ENCODE data around the gene IL13. TPM values are rescaled to one million over a fixed set of nuclear protein-coding genes. Genes with fewer than 3 reads are reported as not detected.
"Not testable (repeated sequence)": the region's sequence is repeated elsewhere in the genome, so short reads cannot be mapped to it uniquely, and the experiment has no call there.

The IL13 gene
- total RNA-seq, 1 donor from 2014 or later, result 0.75 TPM

GRCh38 chr5:132690156-132690555, 32.2 kb downstream of the IL13 start:
- TF ChIP-seq, protein P1, sequence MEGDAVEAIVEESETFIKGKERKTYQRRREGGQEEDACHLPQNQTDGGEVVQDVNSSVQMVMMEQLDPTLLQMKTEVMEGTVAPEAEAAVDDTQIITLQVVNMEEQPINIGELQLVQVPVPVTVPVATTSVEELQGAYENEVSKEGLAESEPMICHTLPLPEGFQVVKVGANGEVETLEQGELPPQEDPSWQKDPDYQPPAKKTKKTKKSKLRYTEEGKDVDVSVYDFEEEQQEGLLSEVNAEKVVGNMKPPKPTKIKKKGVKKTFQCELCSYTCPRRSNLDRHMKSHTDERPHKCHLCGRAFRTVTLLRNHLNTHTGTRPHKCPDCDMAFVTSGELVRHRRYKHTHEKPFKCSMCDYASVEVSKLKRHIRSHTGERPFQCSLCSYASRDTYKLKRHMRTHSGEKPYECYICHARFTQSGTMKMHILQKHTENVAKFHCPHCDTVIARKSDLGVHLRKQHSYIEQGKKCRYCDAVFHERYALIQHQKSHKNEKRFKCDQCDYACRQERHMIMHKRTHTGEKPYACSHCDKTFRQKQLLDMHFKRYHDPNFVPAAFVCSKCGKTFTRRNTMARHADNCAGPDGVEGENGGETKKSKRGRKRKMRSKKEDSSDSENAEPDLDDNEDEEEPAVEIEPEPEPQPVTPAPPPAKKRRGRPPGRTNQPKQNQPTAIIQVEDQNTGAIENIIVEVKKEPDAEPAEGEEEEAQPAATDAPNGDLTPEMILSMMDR (IDR thresholded peaks at IDR 0.05), result no peak
- H3K9me3 Mint-ChIP-seq, result no peaks in the 10 kb centered on the region
- ChIA-PET CTCF (no interaction called here), POLR2A (no interaction called here)
- no peaks in the 10 kb centered on the region for H3K27me3 Mint-ChIP-seq
- H3K4me1 Mint-ChIP-seq, result peaks cover 20% of the 10 kb centered on the region
- intact Hi-C loops (cut with micrococcal nuclease), result loop anchor here (5.0 kb wide), 1 partner anchor 33 kb away; the partner anchor contains the start of gene IL13
- H3K4me3 Mint-ChIP-seq, result no peak overlapping the region
- H3K27ac Mint-ChIP-seq, result no peak overlapping the region
- peaks cover 7% of the 10 kb centered on the region for H3K36me3 Mint-ChIP-seq (ENCODE audit: low read depth)
- ATAC-seq (ENCODE audit: low read depth) (no peak), DNase-seq (no peak)

DNA sequence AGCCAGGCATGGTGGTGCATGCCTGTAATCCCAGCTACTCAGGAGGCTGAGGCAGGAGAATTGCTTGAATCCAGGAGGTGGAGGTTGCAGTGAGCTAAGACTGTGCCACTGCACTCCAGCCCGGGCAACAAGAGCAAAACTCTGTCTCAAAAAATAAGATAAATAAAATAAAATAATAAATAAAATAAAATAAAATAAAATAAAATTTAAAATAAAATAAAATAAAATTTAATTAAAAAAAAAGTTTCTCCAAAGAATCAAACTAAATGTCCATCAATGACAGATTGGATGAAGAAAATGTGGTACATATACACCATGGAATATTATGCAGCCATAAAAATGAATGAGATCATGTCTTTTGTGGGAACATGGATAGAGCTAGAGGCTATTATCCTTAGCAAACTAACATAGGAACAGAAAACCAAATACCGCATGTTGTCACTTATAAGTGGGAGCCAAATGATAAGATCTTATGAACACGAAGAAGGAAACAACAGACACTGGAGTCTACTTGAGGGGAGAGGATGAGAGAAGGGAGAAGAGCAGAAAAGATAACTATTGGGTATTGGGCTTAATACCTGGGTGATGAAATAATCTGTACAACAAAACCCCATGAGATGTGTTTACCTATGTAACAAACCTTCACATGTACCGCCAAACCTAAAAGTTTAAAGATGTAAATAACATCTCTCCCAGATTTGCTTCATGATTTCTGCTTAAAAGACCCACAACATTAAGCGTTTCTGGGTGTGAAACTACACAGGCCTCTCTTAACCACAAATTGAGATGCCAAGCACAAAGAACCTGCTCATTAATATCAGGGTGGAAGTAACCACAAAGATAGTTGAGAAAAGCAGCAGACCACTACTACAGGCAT, 34.0 kb downstream of the IL13 start:
- H3K9me3 Mint-ChIP-seq; POLR2A ChIA-PET; H3K27ac Mint-ChIP-seq; H3K4me3 Mint-ChIP-seq; H3K27me3 Mint-ChIP-seq; DNase-seq; ATAC-seq (ENCODE audit: low read depth); CTCF ChIA-PET: not testable (repeated sequence)
- H3K36me3 Mint-ChIP-seq (ENCODE audit: low read depth), result peaks cover 17% of the 10 kb centered on the region
- intact Hi-C loops (cut with micrococcal nuclease), result loop anchor here (5.0 kb wide), 1 partner anchor 35 kb away; the partner anchor contains the start of gene IL13
- H3K4me1 Mint-ChIP-seq, result peaks cover 20% of the 10 kb centered on the region

DNA sequence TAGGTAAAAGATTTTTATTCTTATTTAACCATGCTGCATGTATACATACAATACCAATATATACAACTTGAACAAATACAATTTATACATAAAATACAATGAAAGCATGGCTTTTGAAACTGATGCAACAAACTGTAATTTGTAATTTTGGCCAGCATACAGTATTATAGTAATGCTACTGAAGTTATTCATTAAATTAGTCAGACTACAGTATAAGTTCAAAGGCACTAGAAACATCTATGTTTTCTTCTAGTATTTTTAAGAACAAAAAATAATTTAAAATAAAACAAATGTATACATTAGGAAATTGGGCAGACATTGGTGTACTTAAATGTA, 34.6 kb downstream of the IL13 start:
- Mint-ChIP-seq H3K4me3 (no peak overlapping the region), H3K9me3 (no peaks in the 10 kb centered on the region), H3K36me3 (ENCODE audit: low read depth) (peaks cover 20% of the 10 kb centered on the region), H3K4me1 (peaks cover 20% of the 10 kb centered on the region), H3K27me3 (no peaks in the 10 kb centered on the region), H3K27ac (no peak overlapping the region)
- DNase-seq, result no peak
- intact Hi-C loops (cut with micrococcal nuclease), result loop anchor here (5.0 kb wide), 1 partner anchor 35 kb away; the partner anchor contains the start of gene IL13
- no peak for ATAC-seq (ENCODE audit: low read depth)
- CTCF ChIA-PET, result no interaction called here
- TF ChIP-seq, protein P1 (IDR thresholded peaks at IDR 0.05), result no peak
- POLR2A ChIA-PET, result no interaction called here

DNA sequence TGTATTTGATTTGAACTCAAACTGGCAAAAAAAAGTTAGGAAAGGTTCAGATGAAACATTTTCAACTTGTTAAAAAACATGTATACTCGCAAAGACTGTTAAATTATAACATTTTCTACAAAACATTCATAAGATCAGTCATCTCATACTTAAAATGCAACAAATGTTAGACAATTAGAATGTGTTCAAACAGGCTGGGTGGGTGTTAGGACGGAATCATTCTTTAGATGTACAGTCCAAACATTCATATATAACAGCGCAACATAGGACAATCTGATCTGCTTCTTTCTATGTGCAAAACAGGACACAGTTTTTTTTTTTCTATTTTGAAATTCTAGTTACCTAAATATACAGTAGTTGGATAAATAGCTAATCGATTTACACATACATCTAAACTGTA, 38.0 kb downstream of the IL13 start:
- no peak overlapping the region for H3K27ac Mint-ChIP-seq
- TF ChIP-seq, protein P1 (IDR thresholded peaks at IDR 0.05), result no peak
- H3K9me3 Mint-ChIP-seq, result no peaks in the 10 kb centered on the region
- intact Hi-C loops (cut with micrococcal nuclease), result no loop called here
- no peak overlapping the region for H3K4me3 Mint-ChIP-seq
- H3K36me3 Mint-ChIP-seq (ENCODE audit: low read depth), result peaks cover 44% of the 10 kb centered on the region
- ATAC-seq (ENCODE audit: low read depth) (no peak), DNase-seq (no peak)
- no peaks in the 10 kb centered on the region for H3K4me1 Mint-ChIP-seq
- no peaks in the 10 kb centered on the region for H3K27me3 Mint-ChIP-seq
- ChIA-PET CTCF (no interaction called here), POLR2A (interaction anchor here (0.7 kb wide), 1 partner anchor 327 kb away, joined by 3 read pairs; no protein-coding TSS in a partner anchor)

DNA sequence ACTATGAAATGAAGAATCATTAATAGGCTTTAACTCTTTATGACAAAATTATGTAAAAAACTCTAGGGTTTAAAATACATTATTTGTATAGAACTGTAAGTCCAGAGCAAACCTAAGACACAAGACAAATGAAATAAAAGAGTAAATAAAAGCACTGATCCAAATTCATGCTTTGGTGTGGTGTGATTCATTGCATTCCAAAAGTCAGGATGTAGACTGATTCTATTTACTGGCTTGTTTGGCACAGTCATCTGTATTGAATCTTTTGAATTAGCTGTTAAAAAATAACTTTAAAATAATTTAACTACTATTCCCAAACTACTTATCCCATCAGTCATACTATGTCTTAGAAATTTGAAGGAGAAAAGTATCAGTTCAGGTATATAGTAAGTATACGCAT, 46.9 kb downstream of the IL13 start:
- POLR2A ChIA-PET, result no interaction called here
- H3K4me3 Mint-ChIP-seq, result no peak overlapping the region
- intact Hi-C loops (cut with micrococcal nuclease), result no loop called here
- TF ChIP-seq, protein P1 (IDR thresholded peaks at IDR 0.05), result no peak
- peaks cover 35% of the 10 kb centered on the region for H3K36me3 Mint-ChIP-seq (ENCODE audit: low read depth)
- CTCF ChIA-PET, result no interaction called here
- no peaks in the 10 kb centered on the region for H3K4me1 Mint-ChIP-seq
- H3K27me3 Mint-ChIP-seq, result no peaks in the 10 kb centered on the region
- no peaks in the 10 kb centered on the region for H3K9me3 Mint-ChIP-seq
- ATAC-seq (ENCODE audit: low read depth), result no peak
- no peak for DNase-seq
- no peak overlapping the region for H3K27ac Mint-ChIP-seq

All from activated B cell treated with CpG ODN at 0.5 μM for 24 hours (primary cell).